SU-DHL-6 (cell line): ENCODE data around the gene R3HDM2.
A peak's percentile ranks its signal among the peaks of the same experiment; 100 is the strongest.

Experiments
- H2AFZ ChIP-seq: fragments of 200-600 bp; sonication (generic); 2 replicates; pipeline ENCODE4 v1.6.1; 2014; ENCODE audit warnings: low read depth, mild to moderate bottlenecking, moderate library complexity, mixed read lengths, antibody characterized with exemption, low read length; ENCODE audit not compliant: severe bottlenecking
- H3F3A ChIP-seq: fragments of 200-600 bp; shearing (Covaris generic); 2 replicates; pipeline ENCODE4 v1.6.0; 2016; ENCODE audit warnings: antibody characterized with exemption, mild to moderate bottlenecking; ENCODE audit not compliant: insufficient read depth
- H3K27ac ChIP-seq: fragments of 200-600 bp; sonication (generic); 2 replicates; pipeline ENCODE4 v1.5.1; 2016; ENCODE audit warnings: low read depth, mild to moderate bottlenecking, low read length, moderate library complexity, mixed read lengths
- H3K27me3 ChIP-seq: fragments of 200-600 bp; sonication (generic), shearing (Covaris generic); 2 replicates; pipeline ENCODE4 v1.6.0; 2014; ENCODE audit warnings: mild to moderate bottlenecking, low read length
- H3K36me3 ChIP-seq: fragments of 200-600 bp; sonication (generic); 2 replicates; pipeline ENCODE4 v1.6.1; 2014; ENCODE audit warnings: mild to moderate bottlenecking, low read length, mixed read lengths
- H3K4me2 ChIP-seq: fragments of 300-600, 200-600 bp; shearing (Covaris generic), sonication (generic); 2 replicates; pipeline ENCODE4 v1.6.0; 2014; ENCODE audit warnings: low read length, low read depth, mild to moderate bottlenecking; ENCODE audit not compliant: poor library complexity, severe bottlenecking
- H3K4me3 ChIP-seq: fragments of 200-600 bp; sonication (generic); 2 replicates; pipeline ENCODE4 v1.5.1; 2014; ENCODE audit warnings: antibody characterized with exemption, low read length, mild to moderate bottlenecking, mixed read lengths; ENCODE audit not compliant: insufficient read depth, poor library complexity, severe bottlenecking
- H3K79me2 ChIP-seq: fragments of 200-600 bp; sonication (generic); 2 replicates; pipeline ENCODE4 v1.6.1; 2014; ENCODE audit warnings: mild to moderate bottlenecking, low read length, moderate library complexity; ENCODE audit not compliant: insufficient read depth
- H3K9ac ChIP-seq: fragments of 200-600 bp; sonication (generic); 2 replicates; pipeline ENCODE4 v1.7.0; 2014; ENCODE audit warnings: mild to moderate bottlenecking, low read length
- H3K9me2 ChIP-seq: fragments of 200-600 bp; sonication (generic); replicated peaks from 2 replicates; pipeline ENCODE4 v1.6.1; 2014; ENCODE audit warnings: low read length; ENCODE audit not compliant: insufficient read depth
- H3K9me3 ChIP-seq: fragments of 200-600 bp; sonication (generic); 2 replicates; pipeline ENCODE4 v1.6.1; 2014; ENCODE audit warnings: low read length, mixed read lengths; ENCODE audit not compliant: insufficient read depth
- H4K20me1 ChIP-seq: fragments of 200-600 bp; sonication (generic); 2 replicates; pipeline ENCODE4 v1.6.1; 2014; ENCODE audit warnings: low read depth, mild to moderate bottlenecking, antibody characterized with exemption, low read length, moderate library complexity, mixed read lengths
- CTCF ChIP-seq: fragments of 200-600 bp; sonication (generic); IDR thresholded peaks from one replicate; pipeline ENCODE4 v1.5.1; 2017; ENCODE audit warnings: antibody characterized with exemption, mild to moderate bottlenecking, low read length, moderate library complexity; ENCODE audit not compliant: insufficient read depth, poor library complexity, severe bottlenecking
- EZH2phosphoT487 ChIP-seq: fragments of 200-600 bp; sonication (generic), shearing (Covaris generic); conservative IDR thresholded peaks from 2 replicates; pipeline ENCODE4 v1.6.1; 2018; ENCODE audit warnings: mild to moderate bottlenecking, antibody characterized with exemption, low read length, moderate library complexity, mixed read lengths

R3HDM2 gene

DNA sequence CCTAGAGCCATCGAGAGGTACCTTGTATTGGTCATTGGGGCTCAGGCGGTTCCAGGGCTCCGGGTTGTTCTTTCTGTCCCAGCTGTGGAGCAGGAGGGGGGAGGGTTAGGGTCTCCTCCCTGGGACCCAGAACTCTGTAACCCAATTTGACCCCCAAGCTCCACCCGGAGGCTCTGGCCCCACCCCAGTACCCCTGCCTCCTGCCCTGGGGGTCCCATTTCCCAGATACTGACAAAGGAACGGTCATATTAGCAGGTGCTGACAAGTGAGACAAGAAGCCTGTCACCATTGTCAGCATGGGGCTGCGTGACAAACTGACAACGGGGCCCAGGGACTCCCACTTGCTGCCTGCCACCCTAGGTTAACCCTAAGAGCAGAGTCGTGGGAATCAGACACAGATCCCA is 195.1 kb downstream of the R3HDM2 start:
- no peaks in the 10 kb centered on the region for H3K9me2 ChIP-seq
- peaks cover 21% of the 10 kb centered on the region for H3K36me3 ChIP-seq
- H3K27me3 ChIP-seq: no peaks in the 10 kb centered on the region
- peak overlapping the region; percentile 3 for H3K4me2 ChIP-seq
- no peak overlapping the region for H3K27ac ChIP-seq
- H3K4me3 ChIP-seq: no peak overlapping the region
- H3K9ac ChIP-seq: no peak overlapping the region
- H3K79me2 ChIP-seq: peaks cover 17% of the 10 kb centered on the region
- H3F3A ChIP-seq: peaks cover 26% of the 10 kb centered on the region
- no peaks in the 10 kb centered on the region; the same call in 1 of the 2 replicates for H4K20me1 ChIP-seq
- H2AFZ ChIP-seq: no peak overlapping the region
- TF ChIP-seq CTCF (no peak), EZH2phosphoT487 (no peak)
- no peaks in the 10 kb centered on the region for H3K9me3 ChIP-seq

DNA sequence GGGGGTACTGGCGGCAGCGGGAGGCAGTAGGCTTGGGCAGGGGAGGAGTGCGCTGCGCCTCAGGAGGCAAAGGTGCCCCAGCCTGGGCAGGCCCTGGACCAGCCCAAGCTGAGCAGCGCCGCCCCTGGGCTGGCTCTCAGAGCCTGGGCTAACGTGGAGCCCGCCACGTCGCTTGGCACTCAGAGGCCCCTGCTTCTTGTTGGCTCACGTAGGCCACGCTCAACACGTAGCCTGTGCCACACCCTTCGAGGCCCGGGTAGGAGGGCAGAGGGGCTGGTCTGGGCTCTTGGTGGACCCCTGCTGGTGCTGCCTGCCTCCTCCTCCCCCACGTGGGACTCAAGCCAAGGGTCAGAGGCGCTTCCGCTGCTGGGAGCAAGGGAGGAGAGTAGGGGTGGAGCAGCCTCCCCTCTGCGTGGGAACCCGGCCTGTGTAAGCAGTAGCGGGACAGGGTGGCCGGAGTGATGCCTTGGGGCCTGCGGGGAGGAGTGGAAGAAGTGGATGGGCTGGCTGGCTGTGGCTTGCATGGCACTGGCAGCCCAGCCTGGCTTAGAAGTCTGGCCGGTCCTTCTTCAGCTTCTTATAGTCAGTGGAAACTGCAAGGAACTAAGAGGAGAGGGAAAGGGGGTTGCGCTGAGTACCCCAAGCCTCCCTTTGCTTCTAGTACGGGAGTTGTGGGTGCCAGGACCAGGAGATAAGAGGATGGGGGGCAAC is 195.7 kb downstream of the R3HDM2 start:
- H3F3A ChIP-seq: peaks cover 21% of the 10 kb centered on the region

DNA sequence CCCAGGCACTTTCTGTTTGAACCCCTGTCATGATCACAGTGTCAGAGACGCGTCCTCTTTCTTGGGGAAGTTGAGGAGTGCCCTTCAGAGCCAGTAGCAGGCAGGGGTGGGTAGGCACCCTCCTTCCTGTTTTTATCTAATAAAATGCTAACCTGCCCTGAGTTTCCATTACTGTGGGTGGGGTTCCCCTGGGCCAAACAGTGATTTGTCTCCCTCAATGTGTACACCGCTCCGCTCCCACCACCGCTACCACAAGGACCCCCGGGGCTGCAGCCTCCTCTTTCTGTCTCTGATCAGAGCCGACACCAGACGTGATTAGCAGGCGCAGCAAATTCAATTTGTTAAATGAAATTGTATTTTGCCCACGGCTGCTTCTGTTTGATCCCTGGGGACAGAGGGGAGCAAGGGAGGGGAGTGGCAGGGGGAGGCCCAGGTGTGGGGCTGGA is 196.2 kb downstream of the R3HDM2 start:
- Histone ChIP-seq H3K4me3 (no peak overlapping the region), H3K27ac (peak overlapping the region; percentile 51), H3F3A (peaks cover 17% of the 10 kb centered on the region), H3K27me3 (no peaks in the 10 kb centered on the region), H4K20me1 (no peaks in the 10 kb centered on the region; the same call in 1 of the 2 replicates), H3K9me3 (no peaks in the 10 kb centered on the region), H3K9ac (no peak overlapping the region; the same call in 1 of the 2 replicates), H3K79me2 (peaks cover 28% of the 10 kb centered on the region), H2AFZ (no peak overlapping the region), H3K36me3 (peaks cover 23% of the 10 kb centered on the region), H3K9me2 (no peaks in the 10 kb centered on the region), H3K4me2 (peak overlapping the region; percentile 30)
- no peak for TF ChIP-seq CTCF
- TF ChIP-seq EZH2phosphoT487: no peak

More for the DNA sequence above, 195.7 kb downstream of the R3HDM2 start:
- peaks cover 23% of the 10 kb centered on the region for H3K79me2 ChIP-seq
- no peaks in the 10 kb centered on the region for H3K9me3 ChIP-seq
- H3K27ac ChIP-seq: peak overlapping the region; percentile 51
- peaks cover 23% of the 10 kb centered on the region for H3K36me3 ChIP-seq
- TF ChIP-seq EZH2phosphoT487: no peak
- no peak for TF ChIP-seq CTCF
- no peak overlapping the region for H3K4me3 ChIP-seq
- no peaks in the 10 kb centered on the region; the same call in 1 of the 2 replicates for H4K20me1 ChIP-seq
- no peak overlapping the region for H2AFZ ChIP-seq
- H3K9ac ChIP-seq: no peak overlapping the region
- H3K9me2 ChIP-seq: no peaks in the 10 kb centered on the region
- no peaks in the 10 kb centered on the region for H3K27me3 ChIP-seq
- H3K4me2 ChIP-seq: peak overlapping the region; percentile 30
